ENCODE results near the gene SPACA1.

DNA sequence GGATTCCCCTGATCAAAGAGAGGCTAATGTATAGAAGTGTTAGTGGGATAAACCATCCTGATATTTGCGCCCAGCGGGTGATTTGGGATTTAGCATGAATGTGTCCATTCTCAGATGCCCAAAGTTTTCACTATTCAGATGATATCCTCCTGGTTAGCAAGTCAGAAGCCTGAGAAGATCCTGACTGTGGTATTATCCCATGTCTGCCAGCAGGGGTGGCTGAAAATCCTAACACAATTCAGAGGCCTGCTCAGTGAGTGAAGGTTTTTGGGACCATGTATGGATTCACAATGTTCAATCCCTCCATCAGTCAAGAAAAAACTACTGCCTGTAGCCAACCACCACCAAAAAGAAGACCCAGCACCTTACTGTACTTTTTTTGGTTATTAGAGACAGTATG, 34.1 kb upstream of the SPACA1 start:
- no peak for TF ChIP-seq BHLHE40 (IDR thresholded peaks at IDR 0.05; ENCODE audit: low read depth, low read length)
- TF ChIP-seq, protein P1, sequence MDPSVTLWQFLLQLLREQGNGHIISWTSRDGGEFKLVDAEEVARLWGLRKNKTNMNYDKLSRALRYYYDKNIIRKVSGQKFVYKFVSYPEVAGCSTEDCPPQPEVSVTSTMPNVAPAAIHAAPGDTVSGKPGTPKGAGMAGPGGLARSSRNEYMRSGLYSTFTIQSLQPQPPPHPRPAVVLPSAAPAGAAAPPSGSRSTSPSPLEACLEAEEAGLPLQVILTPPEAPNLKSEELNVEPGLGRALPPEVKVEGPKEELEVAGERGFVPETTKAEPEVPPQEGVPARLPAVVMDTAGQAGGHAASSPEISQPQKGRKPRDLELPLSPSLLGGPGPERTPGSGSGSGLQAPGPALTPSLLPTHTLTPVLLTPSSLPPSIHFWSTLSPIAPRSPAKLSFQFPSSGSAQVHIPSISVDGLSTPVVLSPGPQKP (IDR thresholded peaks at IDR 0.05; ENCODE audit: borderline replicate concordance, low read depth, low read length): no peak
- TF ChIP-seq, protein P2, sequence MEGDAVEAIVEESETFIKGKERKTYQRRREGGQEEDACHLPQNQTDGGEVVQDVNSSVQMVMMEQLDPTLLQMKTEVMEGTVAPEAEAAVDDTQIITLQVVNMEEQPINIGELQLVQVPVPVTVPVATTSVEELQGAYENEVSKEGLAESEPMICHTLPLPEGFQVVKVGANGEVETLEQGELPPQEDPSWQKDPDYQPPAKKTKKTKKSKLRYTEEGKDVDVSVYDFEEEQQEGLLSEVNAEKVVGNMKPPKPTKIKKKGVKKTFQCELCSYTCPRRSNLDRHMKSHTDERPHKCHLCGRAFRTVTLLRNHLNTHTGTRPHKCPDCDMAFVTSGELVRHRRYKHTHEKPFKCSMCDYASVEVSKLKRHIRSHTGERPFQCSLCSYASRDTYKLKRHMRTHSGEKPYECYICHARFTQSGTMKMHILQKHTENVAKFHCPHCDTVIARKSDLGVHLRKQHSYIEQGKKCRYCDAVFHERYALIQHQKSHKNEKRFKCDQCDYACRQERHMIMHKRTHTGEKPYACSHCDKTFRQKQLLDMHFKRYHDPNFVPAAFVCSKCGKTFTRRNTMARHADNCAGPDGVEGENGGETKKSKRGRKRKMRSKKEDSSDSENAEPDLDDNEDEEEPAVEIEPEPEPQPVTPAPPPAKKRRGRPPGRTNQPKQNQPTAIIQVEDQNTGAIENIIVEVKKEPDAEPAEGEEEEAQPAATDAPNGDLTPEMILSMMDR (conservative IDR thresholded peaks at IDR 0.05; ENCODE audit: low read depth, low read length): no peak
- TF ChIP-seq, protein P3, sequence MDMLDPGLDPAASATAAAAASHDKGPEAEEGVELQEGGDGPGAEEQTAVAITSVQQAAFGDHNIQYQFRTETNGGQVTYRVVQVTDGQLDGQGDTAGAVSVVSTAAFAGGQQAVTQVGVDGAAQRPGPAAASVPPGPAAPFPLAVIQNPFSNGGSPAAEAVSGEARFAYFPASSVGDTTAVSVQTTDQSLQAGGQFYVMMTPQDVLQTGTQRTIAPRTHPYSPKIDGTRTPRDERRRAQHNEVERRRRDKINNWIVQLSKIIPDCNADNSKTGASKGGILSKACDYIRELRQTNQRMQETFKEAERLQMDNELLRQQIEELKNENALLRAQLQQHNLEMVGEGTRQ (IDR thresholded peaks at IDR 0.05; ENCODE audit: low read depth, low read length): no peak
